Measurements from ENCODE around the gene SELENOM.
"Not testable (repeated sequence)": the region's sequence is repeated elsewhere in the genome, so short reads cannot be mapped to it uniquely, and the experiment has no call there.

The SELENOM gene

GRCh38 chr22:31089160-31090100 is 17.9 kb downstream of the SELENOM start:
- DNase-seq = peak; percentile 29 to 50

GRCh38 chr22:31088233-31088986 is 19.0 kb downstream of the SELENOM start:
- no peak for DNase-seq

DNA sequence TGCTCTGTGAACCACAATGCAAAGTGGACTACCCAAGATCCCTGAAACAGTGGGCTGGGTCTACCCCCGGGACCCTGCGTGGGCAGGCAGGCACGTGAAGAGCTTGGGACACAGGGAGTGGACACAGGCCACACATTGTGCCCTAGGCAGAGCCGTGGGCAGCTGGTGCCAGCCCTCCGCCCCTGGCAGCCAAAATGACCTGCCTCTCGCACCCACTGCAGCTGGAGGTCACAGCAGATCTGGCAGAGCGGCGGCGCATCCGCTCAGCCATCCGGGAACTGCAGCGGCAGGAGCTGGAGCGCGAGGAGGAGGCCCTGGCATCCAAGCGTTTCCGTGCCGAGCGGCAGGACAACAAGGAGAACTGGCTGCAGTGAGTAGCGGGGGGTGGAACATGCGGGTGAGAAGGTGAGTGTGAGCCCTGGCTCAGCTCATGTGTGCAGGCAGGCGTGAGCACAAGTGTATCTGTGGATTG is 19.6 kb downstream of the SELENOM start:
- no peak for DNase-seq

GRCh38 chr22:31086703-31087330 is 20.6 kb downstream of the SELENOM start:
- DNase-seq = no peak

- DNase-seq = no peak
Measured at GRCh38 chr22:31085928-31086327, 21.4 kb downstream of the SELENOM start.

- no peak for DNase-seq
Measured at GRCh38 chr22:31085493-31085824, 21.9 kb downstream of the SELENOM start.

GRCh38 chr22:31084811-31085492 is 22.4 kb downstream of the SELENOM start:
- peak; percentile 88 to 91 for DNase-seq

GRCh38 chr22:31083923-31084810 is 23.2 kb downstream of the SELENOM start:
- peak; percentile 20 to 43 for DNase-seq

GRCh38 chr22:31083377-31083768 is 24.0 kb downstream of the SELENOM start:
- DNase-seq = no peak

DNA sequence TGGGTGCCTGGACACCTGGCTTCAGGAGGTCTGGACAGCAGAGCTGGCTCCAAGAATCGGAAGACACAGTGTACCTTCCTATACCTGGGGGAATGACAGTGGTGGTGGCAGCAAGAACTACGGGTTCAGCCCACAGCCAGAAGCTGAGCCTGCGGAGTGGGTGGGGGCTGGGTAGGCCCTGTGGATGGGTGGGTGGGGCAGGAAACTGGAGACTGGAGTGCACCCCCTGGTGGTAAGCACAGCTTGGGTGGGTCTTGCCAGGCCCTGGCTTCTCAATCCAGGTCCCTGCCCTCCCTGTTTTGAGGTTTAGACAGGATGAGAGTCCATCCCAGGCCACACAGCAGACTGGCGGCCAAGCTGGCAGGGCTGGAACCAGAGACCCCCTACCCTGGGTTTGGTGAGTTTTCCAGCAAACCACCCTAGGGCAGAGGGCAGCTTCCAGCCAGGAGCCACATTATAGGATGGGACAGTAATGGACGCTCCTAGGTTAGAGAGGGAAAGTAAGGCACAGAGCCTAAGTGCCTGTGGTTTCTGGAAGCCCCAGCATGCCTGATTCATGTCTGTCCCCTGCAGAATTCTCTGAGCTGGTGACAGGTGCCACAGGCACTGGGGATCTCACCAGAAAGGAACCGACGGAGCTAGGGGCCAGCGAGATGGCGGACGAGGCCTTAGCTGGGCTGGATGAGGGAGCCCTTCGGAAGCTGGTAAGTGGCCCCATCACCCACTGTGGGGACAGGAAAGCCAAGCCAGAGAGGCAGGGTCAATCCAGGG is 24.6 kb downstream of the SELENOM start:
- DNase-seq = peak; percentile 72 to 76

- peak; percentile 29 to 34 for DNase-seq
Measured at GRCh38 chr22:31081963-31082605, 25.3 kb downstream of the SELENOM start.

- DNase-seq = peak; percentile 91 to 93
Measured at GRCh38 chr22:31080848-31081649, 26.3 kb downstream of the SELENOM start, which contains the start of gene SMTN. SMTN (plus strand) TSS chr22:31081318; CDS start chr22:31083259, 1,941 bp downstream.

DNA sequence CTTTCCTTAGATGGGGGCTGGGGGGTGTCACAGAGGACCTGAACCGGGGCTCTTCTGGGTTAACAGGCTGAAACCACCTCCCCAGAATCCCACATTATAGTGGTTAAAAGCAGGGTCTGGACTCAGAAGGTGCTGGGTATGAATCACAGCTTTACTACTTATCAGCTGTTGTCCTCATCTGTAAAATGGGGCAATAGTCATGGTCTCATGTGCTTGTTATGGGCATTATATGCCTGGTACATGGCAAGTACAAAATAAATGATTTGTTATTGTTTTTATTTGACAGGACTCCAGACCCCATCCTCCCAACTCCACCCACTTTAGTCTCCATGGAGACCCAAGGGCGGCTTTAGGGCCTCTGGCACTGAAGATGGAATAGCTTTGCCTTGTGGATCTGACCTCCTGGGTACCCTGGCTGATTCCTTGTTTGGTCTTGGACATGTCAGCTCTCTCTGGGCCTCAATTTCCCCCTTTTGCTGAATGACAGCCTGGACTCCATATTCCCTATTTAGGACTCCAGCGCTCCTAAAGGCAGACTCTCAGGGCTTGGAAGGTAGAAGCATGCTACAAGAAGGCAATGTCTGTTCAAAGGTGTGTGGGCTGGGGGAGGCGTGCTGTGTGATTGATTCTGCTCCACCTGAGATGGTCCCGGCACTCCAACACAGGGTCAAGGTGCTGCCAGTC is 27.1 kb downstream of the SELENOM start:
- no peak for DNase-seq

- no peak for DNase-seq
Measured at GRCh38 chr22:31079095-31079642, 28.2 kb downstream of the SELENOM start.

DNA sequence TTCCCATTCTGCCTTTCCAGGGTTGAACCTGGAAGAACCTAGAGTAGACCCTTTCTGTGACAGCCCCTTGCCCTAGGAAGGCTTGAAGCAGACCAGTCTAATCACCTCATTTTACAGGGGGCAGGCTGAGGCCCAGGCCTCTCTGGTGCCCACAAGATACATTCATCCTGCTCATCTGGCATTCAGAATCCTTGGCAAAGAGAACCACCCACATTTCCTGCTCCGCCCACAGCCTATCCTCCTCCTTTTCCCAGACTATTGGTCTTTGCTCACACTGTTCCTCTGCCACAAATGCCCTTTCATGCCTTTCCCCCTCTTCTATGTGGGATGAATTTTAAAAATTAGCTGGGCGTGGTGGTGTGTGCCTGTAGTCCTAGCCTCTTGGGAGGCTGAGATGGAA is 29.0 kb downstream of the SELENOM start:
- not testable (repeated sequence) for DNase-seq

- DNase-seq = no peak
Measured at GRCh38 chr22:31077681-31078080, 29.7 kb downstream of the SELENOM start.

- no peak for DNase-seq
Measured at GRCh38 chr22:31075961-31076360, 31.4 kb downstream of the SELENOM start.

GRCh38 chr22:31073545-31074145 is 33.7 kb downstream of the SELENOM start:
- DNase-seq = not testable (repeated sequence)

Measured in activated CD4-positive, alpha-beta T cell treated with anti-CD3 and anti-CD28 coated beads, Interleukin-2, amount 50 U/mL, for 48 hours (primary cell).